Measurements from ENCODE around the gene TXNIP. TPM values are rescaled to one million over a fixed set of nuclear protein-coding genes. Genes with fewer than 3 reads are reported as not detected.

TXNIP gene
- total RNA-seq, 4 donors from 2014 or later: 739 to 2,947 (median 1,128) TPM

GRCh38 chr1:146021622-146022402, 25.4 kb upstream of the TXNIP start, which contains the start of gene HJV:
Gene HJV, minus strand, starts transcription at chr1:146021735. Its CDS starts 1,504 bp downstream, at chr1:146020231.
- H3K27me3 ChIP-seq: peaks cover 6% of the 10 kb centered on the region
- WGBS, 2 donors: 67 to 70% methylated on average over 5 of the region's 5 CpGs
- H3K4me1 ChIP-seq: peaks cover 0 to 5% of the 10 kb centered on the region in 2 donors
- DNase-seq: no peak
- intact Hi-C loops (cut with DNase I): no loop called here
- TF ChIP-seq POLR2A (IDR thresholded peaks at IDR 0.05) (no peak), CTCF (IDR thresholded peaks at IDR 0.05) (no peak)
- H3K9me3 ChIP-seq: no peaks in the 10 kb centered on the region
- no peaks in the 10 kb centered on the region for H3K36me3 ChIP-seq
- no peak within 1 kb of the TSS for H3K27ac ChIP-seq
- H3K4me3 ChIP-seq (replicated peaks in 1 of 3): no peak within 1 kb of the TSS

GRCh38 chr1:146021050-146021445, 24.7 kb upstream of the TXNIP start:
- Histone ChIP-seq H3K4me3 (replicated peaks in 1 of 3) (no peak overlapping the region), H3K4me1 (peaks cover 0 to 5% of the 10 kb centered on the region in 2 donors), H3K9me3 (no peaks in the 10 kb centered on the region), H3K27me3 (peaks cover 6% of the 10 kb centered on the region), H3K27ac (no peak overlapping the region), H3K36me3 (no peaks in the 10 kb centered on the region)
- 63 to 81% methylated on average over 1 of the region's 1 CpG for WGBS, 2 donors
- TF ChIP-seq CTCF (IDR thresholded peaks at IDR 0.05): no peak
- TF ChIP-seq POLR2A (IDR thresholded peaks at IDR 0.05): no peak
- intact Hi-C loops (cut with DNase I): no loop called here
- no peak for DNase-seq

GRCh38 chr1:146020058-146021049, 24.0 kb upstream of the TXNIP start:
- intact Hi-C loops (cut with DNase I): no loop called here
- Histone ChIP-seq H3K36me3 (no peaks in the 10 kb centered on the region), H3K4me1 (peaks cover 0 to 5% of the 10 kb centered on the region in 2 donors), H3K4me3 (replicated peaks in 1 of 3) (no peak overlapping the region), H3K9me3 (no peaks in the 10 kb centered on the region), H3K27me3 (peaks cover 6% of the 10 kb centered on the region), H3K27ac (no peak overlapping the region)
- DNase-seq: no peak
- TF ChIP-seq POLR2A (IDR thresholded peaks at IDR 0.05): no peak
- TF ChIP-seq CTCF (IDR thresholded peaks at IDR 0.05): no peak
- WGBS, 2 donors: 89 to 95% methylated on average over 4 of the region's 4 CpGs

- Histone ChIP-seq H3K27ac (no peak overlapping the region), H3K4me1 (peaks cover 0 to 5% of the 10 kb centered on the region in 2 donors), H3K4me3 (replicated peaks in 1 of 3) (no peak overlapping the region), H3K27me3 (peaks cover 6% of the 10 kb centered on the region), H3K9me3 (no peaks in the 10 kb centered on the region), H3K36me3 (no peaks in the 10 kb centered on the region)
- DNase-seq: no peak
- no peak for TF ChIP-seq CTCF (IDR thresholded peaks at IDR 0.05)
- TF ChIP-seq POLR2A (IDR thresholded peaks at IDR 0.05): no peak
- 22 to 28% methylated on average over 17 to 38 of the region's 43 CpGs for WGBS, 2 donors
- intact Hi-C loops (cut with DNase I): loop anchor here (10.0 kb wide), 1 partner anchor 55 kb away; the partner anchor contains the start of genes ANKRD34A and POLR3GL
Observed at GRCh38 chr1:146019231-146020057, 23.1 kb upstream of the TXNIP start.
